Activated CD8-positive, alpha-beta memory T cell treated with anti-CD3 and anti-CD28 coated beads, Interleukin-2, amount 50 U/mL, for 48 hours (primary cell): Measurements from ENCODE around the gene ZNF747.
A peak's percentile ranks its signal among the peaks of the same experiment; 100 is the strongest.
"Not testable (repeated sequence)": the region's sequence is repeated elsewhere in the genome, so short reads cannot be mapped to it uniquely, and the experiment has no call there.

ENCODE experiments used
- DNase-seq: peaks from one replicate; pipeline ENCODE4 v3.0.0-alpha.2; 2020

The ZNF747 gene

DNA sequence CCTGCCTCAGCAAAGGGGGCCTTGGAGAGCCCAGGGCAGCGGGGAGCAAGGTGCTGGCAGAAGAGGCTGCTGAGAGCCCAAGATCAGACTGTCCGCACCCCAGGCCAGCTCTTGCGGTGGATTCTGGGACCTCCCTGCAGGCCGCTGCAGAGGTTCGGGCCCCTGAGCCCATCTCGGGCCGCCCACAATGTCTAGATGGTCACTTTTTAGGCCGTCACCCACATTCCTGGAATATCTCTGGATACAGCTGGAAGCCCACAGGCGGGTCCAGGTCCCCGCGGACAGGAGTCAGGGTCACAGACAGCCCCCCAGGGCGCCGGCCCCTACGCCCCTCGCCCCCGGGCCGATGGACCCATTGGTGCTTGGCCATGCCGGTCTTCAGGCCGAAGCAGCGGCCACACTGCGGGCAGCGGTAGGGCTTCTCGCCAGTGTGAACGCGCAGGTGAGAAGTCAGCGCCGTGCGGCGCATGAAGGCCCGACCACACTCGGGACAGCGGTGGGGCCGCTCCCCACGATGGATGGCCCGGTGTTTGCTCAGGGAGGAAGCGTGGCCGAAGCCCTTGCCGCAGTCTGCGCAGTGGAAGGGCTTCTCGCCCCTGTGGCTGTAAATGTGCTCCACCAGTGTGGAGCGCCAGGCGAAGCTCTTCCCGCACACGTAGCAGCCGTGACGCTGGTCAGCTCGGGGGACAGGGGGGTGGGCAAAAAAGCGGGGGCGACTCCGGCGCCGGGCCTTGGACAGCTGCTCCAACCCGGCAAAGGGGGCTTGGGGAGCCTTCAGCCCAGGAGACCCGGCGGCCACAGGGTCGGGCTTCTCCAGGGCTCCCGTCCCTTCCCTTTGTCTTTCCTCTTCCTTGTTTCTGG lies 2.1 kb downstream of the ZNF747 start:
- DNase-seq = peak; percentile 43

- DNase-seq = no peak
Measured at GRCh38 chr16:30530163-30531037, 4.3 kb downstream of the ZNF747 start.

GRCh38 chr16:30528799-30529457 lies 5.7 kb downstream of the ZNF747 start:
- DNase-seq = no peak

DNA sequence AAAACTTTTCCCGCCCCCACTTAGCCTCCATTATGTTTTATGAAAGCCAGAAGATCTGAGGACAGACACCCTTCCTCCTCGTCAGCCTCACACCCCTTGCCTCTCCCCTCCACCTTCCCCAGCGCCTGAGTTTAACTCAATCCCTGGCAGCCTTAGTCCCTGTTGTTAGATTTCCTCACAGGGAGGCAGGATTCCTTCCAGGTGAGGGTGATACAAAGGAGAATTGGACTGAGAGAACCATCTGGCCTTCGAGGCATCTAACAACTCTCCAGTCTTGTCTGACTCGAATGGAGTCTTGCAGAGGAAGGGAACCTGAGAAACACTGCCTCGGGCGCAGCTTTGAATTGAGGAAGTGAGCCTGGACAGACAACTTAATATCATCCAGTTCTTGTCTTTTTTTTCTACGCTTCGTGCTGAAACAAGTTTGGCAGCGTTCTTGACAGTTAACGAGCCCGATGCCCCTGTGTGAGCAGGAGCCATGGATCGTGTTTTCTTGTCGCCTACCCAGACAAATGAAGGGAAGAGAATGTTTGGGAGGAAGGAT lies 7.0 kb downstream of the ZNF747 start:
- DNase-seq = no peak

DNA sequence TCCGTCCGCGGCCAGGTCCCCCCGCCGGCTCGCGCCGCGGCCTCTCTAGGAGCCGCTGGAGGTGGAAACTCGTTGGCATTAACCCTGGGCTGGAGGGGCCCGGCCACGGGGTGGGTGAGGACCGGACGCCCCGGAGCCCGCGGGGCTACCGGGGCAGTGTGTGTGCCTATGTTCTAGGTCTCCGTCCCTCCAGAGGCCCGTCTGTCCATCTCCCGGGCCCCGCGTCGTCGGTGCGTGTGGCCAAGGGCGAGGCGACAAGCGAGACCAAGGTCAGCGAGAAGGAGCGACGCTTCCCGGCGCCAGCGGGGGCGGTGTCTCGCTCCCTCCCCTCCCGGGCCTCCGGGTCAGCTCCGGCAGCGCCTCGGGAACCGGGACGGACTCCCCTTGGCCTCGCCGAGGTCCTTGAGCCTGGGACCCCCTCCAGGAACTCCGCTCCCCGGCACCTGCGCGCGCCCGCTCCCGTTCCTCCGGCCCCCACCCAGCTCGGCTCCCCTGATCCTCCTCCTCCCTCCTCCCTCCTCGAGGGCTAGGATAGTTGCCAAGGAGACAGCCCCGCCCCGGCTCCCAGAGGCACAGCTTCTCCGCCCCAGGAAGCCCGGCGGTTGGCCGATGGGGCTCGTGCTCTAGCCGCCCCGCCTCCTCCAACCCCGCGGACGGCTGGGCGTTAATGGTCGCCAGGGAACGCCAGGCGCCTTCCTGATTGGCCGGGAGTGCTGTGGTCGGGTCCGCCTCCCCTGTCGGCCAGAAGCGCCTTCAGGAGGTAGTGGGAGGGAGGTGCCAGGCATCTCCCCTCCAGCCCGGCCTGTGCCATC lies 7.6 kb downstream of the ZNF747 start:
- peak; percentile 96 for DNase-seq

DNA sequence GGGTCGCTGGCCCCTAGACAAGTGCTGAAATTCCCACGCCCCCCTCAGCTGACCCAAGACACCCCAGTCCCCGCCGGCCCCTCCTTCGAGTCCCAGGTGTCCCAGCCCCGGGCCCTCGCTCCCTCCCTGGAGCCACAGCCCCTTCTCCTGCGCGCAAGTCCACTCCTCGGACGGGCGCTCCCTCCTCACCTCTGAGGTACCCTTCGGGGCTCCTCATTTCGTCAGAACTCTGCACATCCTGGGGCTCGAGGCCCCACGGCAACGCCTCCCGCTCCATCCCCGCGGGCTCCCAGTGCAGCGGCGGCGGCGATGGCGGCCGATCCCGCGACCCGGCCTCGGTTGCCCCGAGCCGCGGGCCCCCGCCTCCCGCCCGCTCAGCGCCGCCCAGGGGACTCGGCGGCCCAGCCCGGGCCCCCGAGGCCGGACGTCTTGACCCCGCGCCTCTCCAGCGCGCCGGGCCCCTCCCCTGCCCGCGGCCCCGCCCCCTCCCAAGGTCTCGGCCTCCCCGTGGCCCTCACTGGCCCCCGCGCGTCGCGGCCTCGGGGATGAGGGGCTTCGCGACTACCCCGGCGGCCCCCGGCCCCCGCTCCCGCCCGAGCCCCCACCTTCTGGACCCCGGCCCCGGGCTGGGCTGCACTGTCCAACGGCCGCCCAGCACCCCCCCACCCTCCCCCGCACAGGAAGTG lies 8.4 kb downstream of the ZNF747 start, which contains the start of gene ZNF768:
Gene ZNF768 (minus strand): TSS at position 430 of the 686 bp plus-strand sequence. CDS start 153 bp downstream, at position 277.
- peak; percentile 68 for DNase-seq

DNA sequence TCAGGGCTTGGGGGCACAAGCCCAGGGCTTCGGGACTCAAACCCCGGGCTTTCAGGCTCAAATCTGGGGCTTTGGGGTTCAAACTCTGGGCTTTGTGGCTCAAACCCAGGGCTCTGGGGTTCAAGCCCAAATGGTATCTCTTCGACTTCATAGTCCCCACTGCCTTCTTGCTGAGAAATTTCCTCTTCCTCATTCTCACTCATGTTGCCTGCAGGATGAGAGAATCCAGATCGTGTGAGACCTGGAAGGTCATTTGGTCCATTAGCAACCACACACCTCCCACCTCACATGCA lies 8.9 kb downstream of the ZNF747 start:
- DNase-seq = no peak

DNA sequence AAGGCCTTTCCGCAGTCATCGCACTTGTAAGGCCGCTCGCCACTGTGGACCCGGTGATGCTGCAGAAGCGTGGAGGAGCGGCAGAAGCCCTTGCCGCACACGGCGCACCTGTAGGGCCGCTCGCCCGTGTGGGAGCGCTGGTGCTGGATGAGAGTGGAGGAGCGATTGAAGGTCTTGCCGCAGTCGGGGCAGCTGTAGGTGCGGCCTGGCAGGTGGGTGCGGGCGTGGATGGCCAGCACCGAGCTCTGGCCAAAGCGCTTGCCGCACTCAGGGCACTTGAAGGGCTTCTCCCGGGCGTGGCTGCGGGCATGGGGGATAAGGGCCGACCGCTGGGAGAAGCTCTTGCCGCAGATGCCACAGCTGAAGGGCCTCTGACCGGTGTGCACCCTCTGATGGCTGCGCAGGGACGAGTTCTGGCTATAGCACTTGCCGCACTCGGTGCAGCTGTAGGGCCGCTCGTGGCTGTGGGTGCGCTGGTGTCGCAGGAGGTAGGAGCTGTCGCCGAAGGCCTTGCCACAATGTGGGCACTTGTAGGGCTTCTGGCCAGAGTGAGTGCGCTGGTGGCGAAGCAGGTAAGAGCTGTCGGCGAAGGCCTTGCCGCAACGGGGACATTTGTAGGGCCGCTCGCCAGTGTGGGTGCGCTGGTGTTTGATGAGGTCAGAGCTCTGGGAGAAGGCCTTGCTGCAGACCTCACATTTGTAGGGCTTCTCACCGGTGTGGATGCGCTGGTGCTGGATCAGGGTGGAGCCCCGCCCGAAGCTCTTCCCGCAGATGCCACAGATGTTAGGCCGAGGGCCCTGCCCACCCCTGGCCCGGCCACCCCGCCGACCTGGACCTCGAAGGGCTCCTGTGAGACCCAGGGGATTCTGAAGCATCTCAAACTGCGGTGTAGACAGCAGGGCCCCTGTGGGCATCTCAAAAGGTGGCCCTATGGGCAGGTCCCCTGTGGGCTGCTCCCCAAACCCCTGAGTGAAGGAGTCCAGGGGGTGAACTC lies 9.8 kb downstream of the ZNF747 start:
- DNase-seq = no peak

DNA sequence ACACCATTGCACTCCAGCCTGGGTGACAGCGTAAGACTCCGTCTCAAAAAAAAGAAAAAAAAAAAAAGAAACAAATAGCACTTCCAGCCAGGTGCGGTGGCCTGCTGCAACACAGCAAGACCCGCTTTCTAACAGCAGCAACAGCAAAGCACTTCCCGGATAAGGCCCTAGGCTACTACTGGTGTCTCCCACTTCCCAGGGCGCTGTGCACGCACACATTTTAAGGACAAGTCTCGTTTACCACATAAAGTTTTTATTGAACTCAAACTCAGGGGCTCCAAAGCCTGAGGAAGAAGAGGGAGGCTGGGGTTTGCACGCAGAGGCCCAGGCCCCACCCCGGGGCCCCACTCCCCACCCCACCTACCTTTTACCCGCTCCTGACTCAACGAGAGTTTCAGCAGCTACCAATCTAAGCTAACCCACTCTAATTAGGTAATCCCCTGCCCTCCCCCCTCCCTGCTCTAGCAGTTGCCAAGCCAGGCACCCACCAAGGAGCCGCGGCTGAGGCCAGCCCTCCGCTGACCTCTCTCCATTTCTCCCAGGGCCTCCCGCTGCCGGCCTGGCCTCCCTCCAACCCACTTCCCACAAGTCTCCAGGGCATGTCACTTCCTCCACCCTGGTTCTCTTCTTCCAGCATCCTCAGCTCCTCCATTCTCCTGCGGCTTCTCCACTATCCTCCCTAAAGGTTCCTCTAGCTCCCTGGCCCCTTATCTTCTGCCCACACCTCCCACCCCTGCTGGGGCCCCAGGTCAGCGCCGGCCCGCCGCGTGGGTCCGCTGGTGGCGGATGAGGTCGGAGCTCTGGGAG lies 10.7 kb downstream of the ZNF747 start:
- DNase-seq = no peak

GRCh38 chr16:30522702-30523463 lies 11.8 kb downstream of the ZNF747 start:
- DNase-seq = not testable (repeated sequence)

GRCh38 chr16:30521873-30522641 lies 12.6 kb downstream of the ZNF747 start:
- DNase-seq = no peak

DNA sequence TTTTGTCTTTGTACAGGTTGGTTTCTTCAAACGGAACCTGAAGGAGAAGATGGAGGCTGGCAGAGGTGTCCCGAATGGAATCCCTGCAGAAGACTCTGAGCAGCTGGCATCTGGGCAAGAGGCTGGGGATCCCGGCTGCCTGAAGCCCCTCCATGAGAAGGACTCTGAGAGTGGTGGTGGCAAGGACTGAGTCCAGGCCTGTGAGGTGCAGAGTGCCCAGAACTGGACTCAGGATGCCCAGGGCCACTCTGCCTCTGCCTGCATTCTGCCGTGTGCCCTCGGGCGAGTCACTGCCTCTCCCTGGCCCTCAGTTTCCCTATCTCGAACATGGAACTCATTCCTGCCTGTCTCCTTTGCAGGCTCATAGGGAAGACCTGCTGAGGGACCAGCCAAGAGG lies 13.2 kb downstream of the ZNF747 start:
- DNase-seq = no peak

GRCh38 chr16:30519120-30520049 lies 15.3 kb downstream of the ZNF747 start:
- no peak for DNase-seq

DNA sequence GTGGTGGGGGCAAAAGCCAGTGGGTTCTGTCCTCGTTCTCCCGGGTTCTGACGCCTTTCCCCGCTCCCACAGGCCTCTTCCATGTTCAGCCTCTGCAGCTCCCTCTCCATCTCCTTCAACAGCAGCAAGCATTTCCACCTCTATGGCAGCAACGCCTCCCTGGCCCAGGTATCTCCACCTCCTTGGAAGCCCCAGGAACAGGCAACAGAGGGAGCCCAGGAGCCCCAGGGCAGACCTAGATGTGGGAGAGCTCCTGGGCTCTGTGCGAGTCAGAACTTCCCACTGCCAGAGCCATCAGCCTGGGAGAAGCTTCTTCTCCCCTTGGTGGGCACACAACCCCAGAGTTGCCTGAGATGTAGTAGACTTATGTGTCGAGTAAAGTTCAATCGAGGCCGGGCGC lies 16.1 kb downstream of the ZNF747 start:
- DNase-seq = no peak

DNA sequence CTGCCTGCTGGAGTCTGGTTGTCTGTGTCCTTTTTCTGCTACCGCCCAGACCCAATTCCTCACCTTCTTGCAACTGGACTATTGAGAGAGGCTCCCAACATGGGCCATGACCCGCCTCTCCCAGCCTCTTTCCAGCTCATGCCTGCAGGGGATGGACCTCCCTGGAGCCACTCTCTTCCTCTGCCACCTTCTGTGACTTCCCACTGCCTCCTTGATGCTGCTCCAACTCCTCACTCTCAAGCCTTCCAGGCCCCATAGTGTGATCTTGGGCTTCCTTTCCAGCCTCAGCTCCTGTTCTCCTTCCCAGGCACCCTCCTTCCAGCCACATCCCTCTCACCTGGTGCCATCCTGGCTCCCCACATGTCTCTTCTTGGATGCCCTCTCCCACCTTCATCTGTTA lies 19.4 kb downstream of the ZNF747 start:
- no peak for DNase-seq

- DNase-seq = no peak
Measured at GRCh38 chr16:30511509-30511908, 23.1 kb downstream of the ZNF747 start.
